Ascending aorta (tissue), 2 donors: ENCODE results near the gene MCM5. TPM values are rescaled to one million over a fixed set of nuclear protein-coding genes. Genes with fewer than 3 reads are reported as not detected.
A peak's percentile ranks its signal among the peaks of the same experiment; 100 is the strongest.

Experiments used
- DNase-seq, 2 donors: peaks; one replicate each; pipeline ENCODE4 v3.0.0-alpha.2; 2019; ENCODE audit warnings: low spot score in 2 of 2
- H3K27ac ChIP-seq, 2 donors: fragments of 200-600 bp; sonication (generic); one replicate each; pipeline ENCODE4 v1.5.1; 2016 to 2017; ENCODE audit warnings: mild to moderate bottlenecking in 1 of 2
- H3K27me3 ChIP-seq: fragments of 200-600 bp; sonication (generic); one replicate; pipeline ENCODE4 v1.5.1; 2017
- H3K36me3 ChIP-seq, 2 donors: fragments of 200-600 bp; sonication (generic); one replicate each; pipeline ENCODE4 v1.5.1; 2016
- H3K4me1 ChIP-seq, 2 donors: fragments of 200-600 bp; sonication (generic); one replicate each; pipeline ENCODE4 v1.5.1; 2016 to 2017; ENCODE audit warnings: mild to moderate bottlenecking in 1 of 2
- H3K4me3 ChIP-seq, 2 donors: fragments of 200-600 bp; sonication (generic); one replicate each; pipeline ENCODE4 v1.5.1; 2016 to 2017; ENCODE audit warnings: mild to moderate bottlenecking in 1 of 2
- H3K9me3 ChIP-seq, 2 donors: fragments of 200-600 bp; sonication (generic); one replicate each; pipeline ENCODE4 v1.5.1; 2016
- intact Hi-C: fragments of 100-400 bp; cut with DNase I; formaldehyde crosslinking; loops from one replicate; pipeline ENCODE4 v1.15.1; 2023
- total RNA-seq: library from RNA; depleted of rRNA; stranded (reverse); fragments of >200 nt; gene quantifications from one replicate; pipeline ENCODE4 v1.1.0, GENCODE V29; 2016
- TF ChIP-seq, protein P1 (sequence below), 3 experiments: fragments of 200-600 bp in 2 of 3; fragments of 450-650 bp in 1 of 3; sonication (generic) in 2 of 3; IDR thresholded peaks; one replicate each; pipeline ENCODE4 v1.5.1; 2016 to 2019; ENCODE audit warnings: antibody characterized with exemption in 3 of 3, mild to moderate bottlenecking in 1 of 3, moderate library complexity in 1 of 3

Gene MCM5
- total RNA-seq, result 31.1 TPM

DNA sequence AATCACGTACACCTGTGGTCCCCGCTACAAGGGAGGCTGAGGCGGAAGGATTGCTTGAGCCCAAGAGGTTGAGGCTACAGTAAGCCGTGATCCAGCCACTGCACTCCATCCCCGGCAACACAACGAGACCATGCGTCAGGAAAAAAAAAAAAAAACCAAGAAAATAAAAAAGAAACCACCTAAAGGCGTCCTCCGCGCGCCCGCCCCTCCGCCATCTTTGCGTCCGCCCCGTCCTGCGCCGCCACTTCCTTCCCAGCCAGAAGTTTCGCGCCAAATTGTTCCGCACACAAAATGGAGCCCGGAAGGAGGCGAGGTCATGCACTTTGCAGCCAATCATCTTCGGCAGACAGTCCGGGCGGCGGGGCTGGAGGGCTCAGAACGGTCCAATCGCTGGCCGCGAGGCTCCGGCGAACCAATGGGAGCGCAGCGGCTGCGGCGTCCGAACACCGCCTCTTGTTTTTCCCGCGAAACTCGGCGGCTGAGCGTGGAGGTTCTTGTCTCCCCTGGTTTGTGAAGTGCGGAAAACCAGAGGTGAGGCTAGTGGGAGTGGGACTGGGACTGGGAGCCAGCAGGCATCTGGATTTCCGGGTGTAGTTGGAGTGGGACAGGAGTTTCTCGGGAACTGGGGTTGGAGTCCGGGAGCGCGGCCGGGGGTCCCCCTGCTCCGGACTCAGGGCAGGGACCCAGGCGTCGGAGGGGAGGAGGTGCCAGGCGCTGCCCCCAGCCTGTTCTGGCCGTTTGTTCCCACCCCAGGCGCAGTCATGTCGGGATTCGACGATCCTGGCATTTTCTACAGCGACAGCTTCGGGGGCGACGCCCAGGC lies at the start of gene MCM5:
Gene MCM5 (plus strand): TSS at position 463 of the 823 bp plus-strand sequence. CDS start 299 bp downstream, at position 762.
- intact Hi-C loops, result loop anchor here (1.0 kb wide), 2 partner anchors 19 to 50 kb away; partner anchors contain the start of gene HMOX1
- TF ChIP-seq, protein P1, sequence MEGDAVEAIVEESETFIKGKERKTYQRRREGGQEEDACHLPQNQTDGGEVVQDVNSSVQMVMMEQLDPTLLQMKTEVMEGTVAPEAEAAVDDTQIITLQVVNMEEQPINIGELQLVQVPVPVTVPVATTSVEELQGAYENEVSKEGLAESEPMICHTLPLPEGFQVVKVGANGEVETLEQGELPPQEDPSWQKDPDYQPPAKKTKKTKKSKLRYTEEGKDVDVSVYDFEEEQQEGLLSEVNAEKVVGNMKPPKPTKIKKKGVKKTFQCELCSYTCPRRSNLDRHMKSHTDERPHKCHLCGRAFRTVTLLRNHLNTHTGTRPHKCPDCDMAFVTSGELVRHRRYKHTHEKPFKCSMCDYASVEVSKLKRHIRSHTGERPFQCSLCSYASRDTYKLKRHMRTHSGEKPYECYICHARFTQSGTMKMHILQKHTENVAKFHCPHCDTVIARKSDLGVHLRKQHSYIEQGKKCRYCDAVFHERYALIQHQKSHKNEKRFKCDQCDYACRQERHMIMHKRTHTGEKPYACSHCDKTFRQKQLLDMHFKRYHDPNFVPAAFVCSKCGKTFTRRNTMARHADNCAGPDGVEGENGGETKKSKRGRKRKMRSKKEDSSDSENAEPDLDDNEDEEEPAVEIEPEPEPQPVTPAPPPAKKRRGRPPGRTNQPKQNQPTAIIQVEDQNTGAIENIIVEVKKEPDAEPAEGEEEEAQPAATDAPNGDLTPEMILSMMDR (IDR thresholded peaks at IDR 0.05), result no peak
- Histone ChIP-seq H3K27ac (peak within 1 kb of the TSS; percentile 43 to 49), H3K9me3 (no peaks in the 10 kb centered on the region), H3K27me3 (no peaks in the 10 kb centered on the region), H3K4me1 (peaks cover 0 to 7% of the 10 kb centered on the region in 2 donors), H3K36me3 (peaks cover 0 to 16% of the 10 kb centered on the region in 2 donors), H3K4me3 (peak within 1 kb of the TSS; percentile 63 to 91)
- peak; percentile 89 to 98 for DNase-seq

GRCh38 chr22:35350539-35351503 lies 49.1 kb upstream of the MCM5 start:
- intact Hi-C loops, result loop anchor here (1.0 to 2.0 kb wide), 6 partner anchors 30 to 774 kb away; partner anchors contain the start of genes HMOX1, MCM5 and RASD2
- peaks cover 0 to 25% of the 10 kb centered on the region in 2 donors for H3K4me1 ChIP-seq
- H3K4me3 ChIP-seq, result peak overlapping the region; percentile 53 to 74
- peak overlapping the region; percentile 81 to 84 for H3K27ac ChIP-seq
- no peaks in the 10 kb centered on the region for H3K27me3 ChIP-seq
- no peaks in the 10 kb centered on the region for H3K9me3 ChIP-seq
- TF ChIP-seq, protein P1 (IDR thresholded peaks at IDR 0.05), result peak; percentile 91 to 97 (median 93)
- DNase-seq, result peak; percentile 77 to 96
- H3K36me3 ChIP-seq, result peaks cover 17 to 23% of the 10 kb centered on the region in 2 donors

- H3K9me3 ChIP-seq, result no peaks in the 10 kb centered on the region
- H3K4me1 ChIP-seq, result peaks cover 0 to 25% of the 10 kb centered on the region in 2 donors
- TF ChIP-seq, protein P1 (IDR thresholded peaks at IDR 0.05), result peak; percentile 21 to 63 (median 39)
- peaks cover 3% of the 10 kb centered on the region for H3K27me3 ChIP-seq
- peaks cover 1 to 7% of the 10 kb centered on the region in 2 donors for H3K36me3 ChIP-seq
- peak overlapping the region; percentile 65 to 70 for H3K27ac ChIP-seq
- intact Hi-C loops, result no loop called here
- peak; percentile 71 to 92 for DNase-seq
- H3K4me3 ChIP-seq, result peak overlapping the region; percentile 20 to 74
These were observed 47.5 kb upstream of the MCM5 start for GRCh38 chr22:35352214-35353111.

DNA sequence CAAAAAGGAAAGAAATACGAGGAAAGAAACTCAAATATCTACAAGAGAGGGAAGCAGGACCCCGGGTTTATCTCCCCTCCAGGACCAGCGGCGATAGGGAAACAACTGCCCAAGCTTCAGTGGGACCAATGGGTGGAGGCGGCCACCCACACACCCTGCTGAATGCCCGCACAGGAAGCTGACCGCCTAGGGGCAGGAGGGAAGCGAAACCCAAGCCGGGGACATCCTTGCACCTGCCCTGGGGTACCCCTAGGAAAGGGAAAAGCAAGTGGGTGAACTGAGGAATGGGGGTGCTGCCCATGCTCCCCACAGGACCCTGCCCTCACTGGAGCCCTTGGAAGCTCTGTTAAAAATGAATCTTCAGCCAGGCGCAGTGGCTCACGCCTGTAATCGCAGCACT lies 46.6 kb upstream of the MCM5 start:
- Histone ChIP-seq H3K9me3 (no peaks in the 10 kb centered on the region), H3K36me3 (no peaks in the 10 kb centered on the region), H3K27ac (peak overlapping the region in 1 of 2 donors; percentile 70), H3K4me1 (peaks cover 0 to 25% of the 10 kb centered on the region in 2 donors), H3K4me3 (no peak overlapping the region), H3K27me3 (peaks cover 7% of the 10 kb centered on the region)
- DNase-seq, result no peak
- intact Hi-C loops, result no loop called here
- TF ChIP-seq, protein P1 (IDR thresholded peaks at IDR 0.05), result no peak
